Posterior vena cava (tissue), 2 donors: ENCODE results near the gene RUBCNL. TPM values are rescaled to one million over a fixed set of nuclear protein-coding genes. Genes with fewer than 3 reads are reported as not detected.
"Not testable (repeated sequence)": the region's sequence is repeated elsewhere in the genome, so short reads cannot be mapped to it uniquely, and the experiment has no call there.

Experiments used
- DNase-seq: peaks from one replicate; pipeline ENCODE4 v3.0.0-alpha.2; 2020; ENCODE audit warnings: low spot score
- intact Hi-C, 2 donors: fragments of 100-400 bp; cut with DNase I; formaldehyde crosslinking; loops; one replicate each; pipeline versions ENCODE4 v1.14.1 to v1.14.2; 2022 to 2023
- total RNA-seq, 2 donors: library from RNA; stranded (reverse); fragmentation: NEBNext Ultra II Directional; extraction: Animal tissue kit (Norgen Biotek cat#: 25700); gene quantifications; one replicate each; pipeline ENCODE4 v1.2.1, GENCODE V29; 2021
- donor health status: DM: yes; HTN: yes; CAD: no.
- donor health status: DM: yes; HTN: yes; CAD: no.

RUBCNL gene
- total RNA-seq, 2 donors from 2014 or later, result 3.6 to 5.3 TPM

DNA sequence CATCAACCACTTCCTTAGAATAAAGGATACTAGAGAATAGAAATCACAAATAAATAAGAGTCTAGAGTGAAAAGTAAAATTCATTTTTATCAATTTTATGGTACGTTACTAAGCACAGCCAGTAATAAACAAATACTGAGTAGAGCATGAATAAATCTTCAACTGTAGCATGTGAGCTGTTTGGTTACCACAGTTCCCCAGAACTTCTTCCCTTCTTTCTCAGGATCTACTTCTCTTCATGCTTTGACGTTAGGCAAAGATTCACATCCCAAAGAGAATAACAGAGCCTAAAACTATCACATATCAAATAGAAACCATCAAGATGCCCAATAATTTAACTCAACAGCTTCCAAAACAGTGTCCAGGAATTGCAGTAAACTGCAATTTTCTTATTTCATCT lies 7.4 kb downstream of the RUBCNL start:
- intact Hi-C loops, result no loop called here
- DNase-seq, result no peak

DNA sequence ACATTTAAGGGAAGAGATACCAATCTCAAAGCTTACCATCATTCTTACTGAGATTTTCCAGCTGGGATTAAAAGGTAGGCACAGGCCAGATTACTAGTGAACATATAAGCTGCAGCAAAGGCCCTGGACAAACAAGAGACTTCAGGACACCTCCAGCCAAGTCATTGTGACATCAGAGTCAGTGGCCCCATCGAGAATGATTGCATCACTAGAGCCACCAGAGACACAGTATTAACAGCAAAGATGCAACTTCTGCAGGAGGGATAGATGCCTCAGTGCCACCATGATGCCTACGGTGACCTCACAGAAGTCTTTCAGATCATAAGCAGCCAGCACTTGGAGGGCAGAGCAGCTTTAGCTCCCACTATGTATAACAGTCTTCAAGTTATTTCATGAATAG lies 8.6 kb downstream of the RUBCNL start:
- intact Hi-C loops, result no loop called here
- no peak for DNase-seq

DNA sequence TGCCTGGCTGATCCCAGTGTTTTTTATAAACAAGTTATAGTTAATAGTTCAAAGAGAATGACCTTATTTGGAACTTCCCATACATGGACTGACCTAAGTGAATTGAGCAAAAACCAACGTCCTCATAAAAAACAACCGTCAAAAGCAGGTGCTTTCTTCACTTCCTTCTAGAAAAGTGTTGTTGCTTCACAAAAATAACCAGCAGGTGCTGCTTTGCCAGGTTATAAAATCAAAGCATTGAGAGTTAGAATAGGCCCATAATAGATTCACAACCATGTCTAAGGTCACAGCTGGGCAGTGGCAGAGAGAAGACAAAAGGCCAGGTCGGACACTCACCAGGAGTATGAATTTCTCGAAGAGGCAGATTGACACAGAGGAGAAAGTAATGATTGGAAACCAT lies 9.5 kb downstream of the RUBCNL start:
- DNase-seq, result no peak
- intact Hi-C loops, result no loop called here

DNA sequence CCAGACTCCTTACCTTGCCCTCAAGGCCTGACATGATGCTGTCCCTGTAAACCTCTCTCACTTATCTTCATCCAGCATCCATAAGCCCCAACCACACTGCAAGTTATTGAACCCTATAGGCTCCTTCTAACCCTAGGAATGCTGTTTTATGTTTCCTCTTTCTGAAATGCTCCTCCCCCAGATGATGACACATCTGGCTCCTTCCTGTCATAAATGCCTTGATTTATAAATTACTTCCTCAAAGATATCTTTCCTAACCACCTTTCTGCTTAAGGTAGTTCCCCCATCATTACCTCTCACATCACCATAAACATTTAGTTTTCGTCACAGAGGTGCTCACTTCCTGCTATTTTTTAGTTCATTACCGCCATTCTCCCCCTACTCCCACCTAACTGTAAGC lies 12.3 kb downstream of the RUBCNL start:
- intact Hi-C loops, result no loop called here
- no peak for DNase-seq

DNA sequence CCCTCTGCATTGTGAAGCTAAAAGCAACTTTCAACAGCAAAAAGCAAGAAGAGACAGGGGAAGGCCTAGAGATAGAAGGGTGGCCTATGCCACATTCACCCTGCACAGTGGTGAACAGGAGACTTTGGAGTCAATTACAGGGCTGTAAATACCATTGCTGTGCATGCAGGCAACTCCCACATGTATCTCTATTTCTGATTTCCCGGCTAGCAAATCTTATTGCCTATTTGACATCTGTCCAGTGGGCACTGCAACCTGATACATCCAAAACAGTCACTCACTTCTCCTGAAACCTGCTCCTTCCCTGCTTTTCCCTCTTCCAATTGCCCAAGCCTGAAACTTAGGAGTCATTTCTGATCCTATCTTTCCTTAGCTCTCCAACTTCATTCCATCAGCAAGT lies 13.4 kb downstream of the RUBCNL start:
- DNase-seq, result no peak
- intact Hi-C loops, result no loop called here

DNA sequence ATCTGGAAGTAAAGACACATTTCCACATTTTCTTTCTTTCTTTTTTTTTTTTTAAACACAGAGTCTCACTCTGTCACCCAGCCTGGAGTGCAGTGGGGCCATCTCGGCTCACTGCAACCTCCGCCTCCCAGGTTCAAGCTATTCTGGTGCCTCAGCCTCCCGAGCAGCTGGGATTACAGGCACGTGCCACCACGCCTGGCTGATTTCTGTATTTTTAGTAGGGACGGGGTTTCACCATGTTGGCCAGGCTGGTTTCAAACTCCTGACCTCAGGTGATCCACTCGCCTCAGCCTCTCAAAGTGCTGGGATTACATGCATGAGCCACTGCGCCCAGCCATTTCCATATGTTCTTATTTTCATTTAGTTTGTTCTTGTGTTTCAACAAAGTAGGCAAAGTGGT lies 14.1 kb downstream of the RUBCNL start:
- intact Hi-C loops, DNase-seq: not testable (repeated sequence)

DNA sequence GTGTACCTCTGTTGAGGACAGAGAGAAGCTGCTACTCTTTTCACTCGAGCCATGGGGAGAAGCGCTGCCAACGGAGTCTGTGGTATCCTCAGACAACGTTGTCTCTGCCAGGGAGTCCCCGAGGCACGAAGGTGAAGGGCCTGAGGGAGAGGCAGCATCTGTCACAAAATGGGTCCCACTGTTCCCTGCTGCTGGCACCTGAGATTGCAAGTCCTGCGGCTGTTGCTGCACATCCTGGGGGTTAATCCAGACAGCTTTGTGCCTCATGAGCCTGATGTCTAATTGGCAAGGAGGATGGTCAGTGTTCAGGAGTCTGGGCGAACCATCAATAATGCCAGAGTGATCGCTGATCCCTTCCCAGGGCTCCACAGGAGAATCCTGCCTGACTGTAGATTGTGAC lies 15.0 kb downstream of the RUBCNL start:
- DNase-seq, result no peak
- intact Hi-C loops, result no loop called here

DNA sequence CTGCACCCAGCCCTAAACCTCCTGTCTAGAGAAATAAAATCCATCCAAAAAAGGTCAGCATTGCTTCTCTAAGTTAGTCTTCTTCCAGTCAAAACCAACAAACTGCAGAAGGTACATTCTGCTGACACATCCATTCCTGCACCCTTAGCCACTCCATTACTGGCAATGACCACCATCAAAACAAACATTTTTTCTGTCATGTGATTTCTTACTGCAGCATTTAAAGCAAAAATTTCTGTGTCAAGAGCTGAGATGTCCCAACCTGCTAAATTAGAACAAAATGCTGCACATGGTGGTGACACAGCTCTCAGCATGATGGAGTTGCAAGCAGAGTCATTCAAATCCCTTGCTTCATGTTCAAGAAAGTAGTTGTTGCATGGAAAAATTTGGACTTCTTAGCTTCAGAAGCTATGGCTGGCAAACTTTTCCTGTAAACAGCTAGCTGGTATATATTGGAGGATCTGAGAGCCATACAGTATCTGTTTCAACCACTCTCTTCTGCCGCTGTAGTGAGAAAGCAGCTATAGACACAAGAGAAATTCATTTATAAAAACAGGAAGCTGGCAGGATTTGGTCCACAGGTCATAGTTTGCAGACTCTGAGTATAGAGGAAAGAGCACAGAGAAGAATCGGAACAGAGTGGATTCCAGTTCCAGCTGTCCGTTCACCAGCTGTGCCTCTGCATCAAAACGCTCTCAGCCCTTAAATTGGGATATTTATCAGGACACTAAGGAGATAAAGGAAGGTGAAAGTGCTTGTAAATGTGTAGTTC lies 17.4 kb downstream of the RUBCNL start:
- DNase-seq, result no peak
- intact Hi-C loops, result no loop called here

DNA sequence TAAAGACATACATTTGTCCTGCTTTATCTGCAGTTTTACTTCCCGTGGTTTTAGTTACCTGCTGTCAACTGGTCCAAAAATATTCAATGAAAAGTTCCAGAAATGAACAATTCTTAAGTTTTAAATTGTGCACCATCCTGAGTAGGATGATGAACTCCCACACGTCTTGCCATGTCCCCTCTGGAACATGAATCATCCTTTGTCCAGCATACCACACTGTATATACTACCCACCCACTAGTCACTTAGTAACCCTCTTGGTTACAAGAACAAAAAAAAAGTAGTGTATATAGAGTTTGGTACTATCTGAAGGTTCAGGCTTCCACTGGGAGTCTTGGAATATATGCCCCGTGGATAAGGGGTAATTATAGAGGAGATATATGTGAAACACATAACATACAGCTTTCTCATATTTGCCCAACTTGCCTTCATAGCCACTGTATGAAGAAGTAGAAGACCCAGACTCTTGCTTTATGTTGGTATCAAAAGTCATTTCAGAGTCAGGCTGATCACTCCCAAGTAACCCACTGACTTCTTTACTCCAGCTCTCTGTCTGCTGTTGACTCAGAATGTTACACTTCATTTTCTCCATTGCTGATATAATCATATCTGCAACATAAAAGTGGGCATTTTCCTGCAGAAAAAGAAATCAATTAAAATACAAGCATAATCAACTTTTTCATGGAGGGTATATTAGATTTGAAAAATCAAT lies 19.3 kb downstream of the RUBCNL start:
- DNase-seq, result no peak
- intact Hi-C loops, result no loop called here

DNA sequence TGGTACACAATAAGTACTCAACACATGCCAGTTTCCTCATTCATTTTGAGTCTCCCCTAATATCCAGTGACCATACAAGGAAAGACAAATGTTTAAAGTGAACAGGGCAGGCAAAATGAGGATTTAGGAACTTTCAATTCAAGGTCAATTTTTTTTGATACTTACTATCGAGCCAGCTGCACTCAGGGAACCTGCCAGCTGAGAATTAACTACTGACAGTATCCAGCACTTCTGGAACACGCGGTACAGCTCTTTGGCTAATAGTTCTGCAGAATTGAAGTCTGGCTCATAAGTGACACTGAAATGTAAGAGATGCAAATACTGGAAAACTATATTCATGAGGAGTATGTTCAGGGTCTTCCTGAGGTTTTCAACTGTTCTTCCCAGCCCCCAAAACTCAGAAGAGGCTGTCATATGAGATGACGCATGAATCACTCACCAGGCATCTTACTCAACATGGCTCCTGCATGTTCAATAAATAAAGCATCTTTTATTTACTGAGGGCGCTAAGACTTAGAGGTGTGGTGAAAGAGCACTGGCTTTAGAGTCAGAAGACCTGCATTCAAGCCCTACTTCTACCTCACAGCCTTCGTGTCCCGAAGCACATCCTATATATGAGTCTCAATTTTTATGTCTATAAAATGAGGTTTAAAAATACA lies 25.6 kb downstream of the RUBCNL start:
- DNase-seq, result no peak
- intact Hi-C loops, result no loop called here

DNA sequence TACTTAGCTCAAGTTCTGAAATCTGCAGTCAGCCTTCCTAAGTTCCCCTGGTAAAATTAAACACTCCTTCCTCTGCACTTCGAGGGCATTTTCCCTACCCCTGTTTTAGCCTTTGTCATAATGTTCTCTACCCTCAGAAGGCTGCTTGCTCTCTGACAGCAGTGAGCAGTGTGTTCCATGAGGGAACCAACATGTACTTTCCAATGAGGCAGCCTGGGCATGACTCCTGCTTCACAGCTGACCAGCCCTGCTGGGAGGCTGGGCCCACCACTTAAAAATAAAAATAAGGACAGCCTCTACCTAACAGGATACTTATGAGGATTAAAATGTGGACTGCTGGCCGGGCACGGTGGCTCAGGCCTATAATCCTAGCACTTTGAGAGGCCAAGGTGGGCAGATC lies 26.4 kb downstream of the RUBCNL start:
- no peak for DNase-seq
- intact Hi-C loops, result no loop called here

DNA sequence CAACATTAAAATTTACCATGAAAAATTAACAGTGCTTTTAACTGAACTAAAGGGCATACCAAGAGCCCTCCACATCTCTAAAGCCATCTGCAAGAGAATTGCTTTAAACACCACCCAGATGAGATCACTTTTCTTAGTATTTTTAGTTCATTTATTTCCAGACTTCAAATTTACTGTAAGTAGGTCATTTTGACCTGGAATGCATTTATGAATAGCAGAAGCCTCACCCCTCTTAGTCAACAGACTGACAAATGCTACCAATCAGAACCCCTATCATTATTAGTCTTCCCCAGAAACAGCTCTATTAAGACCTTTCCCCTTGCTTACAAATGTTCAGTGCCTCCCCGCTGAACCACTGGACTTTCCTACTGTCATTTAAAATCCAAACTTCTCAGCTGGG lies 27.3 kb downstream of the RUBCNL start:
- no peak for DNase-seq

DNA sequence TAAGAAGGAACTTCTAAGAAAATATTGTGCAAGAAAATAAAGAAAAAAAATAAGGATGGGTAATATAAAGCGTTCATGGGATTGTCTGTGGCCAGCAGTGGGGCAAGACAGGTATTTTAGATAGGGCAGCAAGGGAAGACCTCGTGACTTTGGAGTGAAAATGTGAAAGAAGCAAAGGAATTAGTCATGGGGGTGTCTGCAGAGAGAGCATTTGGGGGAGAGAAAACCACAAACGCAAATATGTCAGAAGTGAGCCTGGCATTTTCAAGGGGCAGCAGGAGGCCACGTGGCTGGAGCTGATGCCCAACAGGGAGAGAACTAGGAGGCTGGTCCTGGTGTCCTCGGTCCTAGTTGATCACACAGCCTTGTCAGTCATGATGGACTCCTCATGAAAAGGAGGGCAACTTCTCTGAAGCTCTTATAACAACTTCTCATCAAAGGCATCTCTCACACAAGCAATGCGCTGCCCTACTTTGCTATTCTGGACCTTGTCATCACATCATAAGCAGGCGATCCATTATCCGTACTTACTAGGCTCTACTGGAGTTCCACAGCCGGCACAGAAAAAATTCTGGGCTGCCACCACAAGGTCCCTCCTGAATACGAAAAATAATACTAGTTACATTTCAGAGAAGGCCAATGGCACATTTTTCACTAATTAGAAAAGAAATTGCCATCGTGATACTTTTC lies 31.0 kb downstream of the RUBCNL start:
- intact Hi-C loops, result no loop called here
- DNase-seq, result no peak

More for the DNA sequence above, 27.3 kb downstream of the RUBCNL start:
- intact Hi-C loops, result no loop called here

DNA sequence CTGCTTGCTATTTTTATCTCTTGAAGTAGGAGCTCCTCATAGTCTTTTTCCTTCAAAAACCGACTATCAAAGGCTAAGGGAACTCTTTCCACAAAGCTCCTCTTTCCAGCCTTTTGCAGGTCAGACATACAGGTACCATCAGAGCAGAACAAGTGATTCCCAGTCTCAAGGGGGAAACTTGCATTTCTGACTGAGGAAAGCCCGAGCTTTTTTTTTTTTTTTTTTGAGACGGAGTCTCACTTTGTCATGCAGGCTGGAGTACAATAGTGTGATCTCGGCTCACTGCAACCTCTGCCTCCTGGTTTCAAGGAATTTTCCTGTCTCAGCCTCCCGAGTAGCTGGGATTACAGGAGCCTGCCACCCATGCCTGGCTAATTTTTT lies 32.0 kb downstream of the RUBCNL start:
- no peak for DNase-seq
- intact Hi-C loops, result no loop called here

DNA sequence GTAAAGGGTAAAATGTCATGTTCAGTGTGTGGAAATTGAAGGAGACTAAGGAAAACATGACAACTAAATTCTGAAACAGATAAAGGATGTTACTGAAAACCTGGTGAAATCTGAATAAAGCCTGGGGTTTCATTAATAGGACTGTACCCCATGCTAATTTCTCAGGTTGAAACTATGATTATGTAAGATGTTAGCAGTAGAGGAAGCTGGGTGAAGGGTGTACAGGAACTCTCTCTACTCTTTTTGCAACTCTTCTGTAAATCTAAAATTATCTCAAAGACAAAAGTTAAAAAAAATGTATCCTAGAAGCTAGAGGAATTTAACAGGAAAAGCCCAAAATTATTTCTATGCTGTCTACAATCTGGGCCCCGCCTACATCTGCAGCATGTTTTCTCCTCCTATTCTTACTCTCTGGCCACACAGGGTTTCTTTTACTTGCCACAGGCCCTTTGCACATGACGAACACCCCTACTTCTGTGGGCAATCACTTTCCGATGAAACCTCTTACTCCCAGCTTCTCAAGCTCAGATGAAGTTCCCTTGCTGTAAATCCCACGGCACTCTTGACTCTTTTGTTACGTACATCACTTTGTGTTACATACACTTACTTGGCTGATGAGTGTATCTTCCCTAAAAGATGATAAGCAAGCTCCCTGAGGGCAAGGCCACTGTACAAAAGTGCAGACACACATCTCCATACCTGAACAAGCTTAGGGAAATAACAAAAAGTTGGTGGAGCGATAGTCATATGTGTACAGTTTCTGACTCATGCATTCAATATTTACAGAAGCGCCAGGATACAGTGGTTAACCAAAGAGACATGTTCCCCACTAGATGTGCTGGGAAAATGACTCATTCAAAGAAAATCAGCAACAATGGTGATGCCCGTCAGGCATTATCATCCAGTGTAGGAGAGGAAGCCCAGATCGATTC lies 32.6 kb downstream of the RUBCNL start:
- no peak for DNase-seq

DNA sequence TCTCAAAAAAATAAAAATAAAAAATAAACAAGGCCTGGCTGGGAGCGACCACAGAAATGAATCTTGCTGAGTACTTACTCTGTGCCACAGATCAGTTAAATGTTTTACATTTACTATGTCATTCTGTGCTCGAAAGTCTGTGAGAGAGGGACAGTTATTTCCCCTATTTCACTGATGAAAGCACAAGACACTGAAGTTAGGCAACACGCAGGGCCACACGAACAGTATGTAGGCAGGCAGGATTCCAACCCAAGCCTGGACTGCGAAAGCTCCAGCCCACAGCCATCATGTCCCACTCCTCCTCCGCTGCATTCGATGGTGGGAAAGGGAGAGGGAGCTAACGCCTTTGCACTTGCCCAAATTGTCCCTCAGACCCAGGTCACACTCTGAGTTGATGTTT lies 34.2 kb downstream of the RUBCNL start:
- no peak for DNase-seq
- intact Hi-C loops, result no loop called here

More for the DNA sequence above, 32.6 kb downstream of the RUBCNL start:
- intact Hi-C loops, result no loop called here

DNA sequence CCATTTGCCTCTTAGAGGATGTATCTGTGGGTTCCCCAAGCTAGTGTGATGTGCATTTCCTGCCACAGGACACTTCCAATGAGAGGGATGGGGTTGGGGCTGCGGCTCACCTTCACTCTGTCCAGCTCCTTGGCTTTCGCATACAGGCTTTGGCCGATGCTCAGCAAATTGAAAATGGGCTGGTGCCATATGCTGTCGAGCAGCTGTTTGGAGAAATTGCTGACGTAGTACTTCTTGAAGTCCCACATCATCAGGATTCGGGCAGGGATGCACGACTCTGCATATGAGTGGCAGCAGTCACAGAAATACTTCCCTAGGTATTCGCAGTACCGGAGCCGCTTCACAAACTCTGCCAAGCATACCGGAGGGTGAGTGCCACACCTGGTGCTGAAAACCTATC lies 37.0 kb downstream of the RUBCNL start:
- intact Hi-C loops, result no loop called here
- DNase-seq, result no peak

DNA sequence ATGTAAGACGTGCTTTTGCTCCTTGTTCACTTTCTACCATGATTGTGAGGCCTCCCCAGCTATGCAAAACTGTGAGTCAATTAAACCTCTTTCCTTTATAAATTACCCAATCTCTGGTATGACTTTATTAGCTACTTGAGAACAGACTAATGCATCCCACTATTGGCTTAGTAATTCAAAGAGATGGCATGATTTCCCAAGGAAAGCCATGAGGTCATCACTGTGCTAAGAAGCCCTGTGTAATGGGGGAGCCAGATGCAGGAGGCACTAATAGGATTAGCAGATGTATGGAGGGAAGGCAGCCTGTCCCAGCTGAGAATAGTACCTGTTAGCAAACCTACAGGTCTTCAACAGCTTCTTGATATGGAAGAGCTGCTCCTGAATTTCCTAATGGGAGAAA lies 38.1 kb downstream of the RUBCNL start:
- no peak for DNase-seq
- intact Hi-C loops, result no loop called here

DNA sequence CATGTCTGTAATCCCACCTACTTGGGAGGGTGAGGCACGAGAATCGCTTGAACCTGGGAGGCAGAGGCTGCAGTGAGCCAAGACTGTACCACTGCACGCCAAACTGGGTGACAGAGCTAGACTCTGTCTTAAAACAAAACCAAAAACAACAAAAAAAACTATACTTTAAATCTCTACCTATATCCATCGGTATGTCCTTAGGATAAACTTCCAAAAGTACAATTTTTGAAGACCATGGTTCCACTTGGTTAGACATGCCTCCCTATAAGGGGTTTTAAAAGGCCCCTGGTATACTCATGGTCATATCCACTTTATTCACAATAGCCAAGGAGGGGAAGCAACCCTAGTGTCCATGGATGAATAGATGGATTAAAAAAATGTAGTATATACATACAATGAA lies 39.8 kb downstream of the RUBCNL start:
- no peak for DNase-seq
- intact Hi-C loops, result no loop called here
